ENCODE measurements around the gene RUNX2.

GRCh38 chr6:45461486-45461885 lies 133.4 kb downstream of the RUNX2 start:
- TF ChIP-seq CTCF (IDR thresholded peaks at IDR 0.05) (no peak), REST (IDR thresholded peaks at IDR 0.05; ENCODE audit: insufficient read depth in 1 of 2, low read depth in 2 of 2, low read length in 1 of 2) (no peak), POLR2AphosphoS5 (IDR thresholded peaks at IDR 0.05; ENCODE audit: low read depth, low read length) (no peak), TCF7L2 (IDR thresholded peaks at IDR 0.05; ENCODE audit: low read depth, low read length) (no peak)
